ENCODE measurements around the gene DGKG.

DGKG gene

GRCh38 chr3:186210852-186211500, 151.1 kb downstream of the DGKG start:
- DNase-seq (ENCODE audit: low spot score) = no peak

GRCh38 chr3:186209810-186210752, 152.0 kb downstream of the DGKG start:
- peak; percentile 87 for DNase-seq (ENCODE audit: low spot score)

GRCh38 chr3:186208296-186208989, 153.6 kb downstream of the DGKG start:
- DNase-seq (ENCODE audit: low spot score) = no peak

- DNase-seq (ENCODE audit: low spot score) = no peak
These were observed 154.5 kb downstream of the DGKG start for GRCh38 chr3:186207515-186207914.

GRCh38 chr3:186200726-186201125, 161.3 kb downstream of the DGKG start:
- no peak for DNase-seq (ENCODE audit: low spot score)

GRCh38 chr3:186198442-186198841, 163.6 kb downstream of the DGKG start:
- DNase-seq (ENCODE audit: low spot score) = no peak

- DNase-seq (ENCODE audit: low spot score) = no peak
These were observed 167.6 kb downstream of the DGKG start for GRCh38 chr3:186194451-186194811.

GRCh38 chr3:186193534-186194450, 168.2 kb downstream of the DGKG start:
- no peak for DNase-seq (ENCODE audit: low spot score)

- no peak for DNase-seq (ENCODE audit: low spot score)
These were observed 169.2 kb downstream of the DGKG start for GRCh38 chr3:186192823-186193222.

GRCh38 chr3:186189492-186189891, 172.5 kb downstream of the DGKG start:
- DNase-seq (ENCODE audit: low spot score) = no peak

- DNase-seq (ENCODE audit: low spot score) = no peak
These were observed 174.4 kb downstream of the DGKG start for GRCh38 chr3:186187401-186188275.

- no peak for DNase-seq (ENCODE audit: low spot score)
These were observed 176.7 kb downstream of the DGKG start for GRCh38 chr3:186185194-186185787.

GRCh38 chr3:186184021-186184420, 178.0 kb downstream of the DGKG start:
- no peak for DNase-seq (ENCODE audit: low spot score)

GRCh38 chr3:186182850-186183249, 179.2 kb downstream of the DGKG start:
- no peak for DNase-seq (ENCODE audit: low spot score)

GRCh38 chr3:186181901-186182300, 180.1 kb downstream of the DGKG start:
- DNase-seq (ENCODE audit: low spot score) = no peak

- DNase-seq (ENCODE audit: low spot score) = no peak
These were observed 181.0 kb downstream of the DGKG start for GRCh38 chr3:186180891-186181481.

- no peak for DNase-seq (ENCODE audit: low spot score)
These were observed 181.9 kb downstream of the DGKG start for GRCh38 chr3:186180151-186180550.

- DNase-seq (ENCODE audit: low spot score) = no peak
These were observed 183.6 kb downstream of the DGKG start for GRCh38 chr3:186178412-186178811.

- no peak for DNase-seq (ENCODE audit: low spot score)
These were observed 185.6 kb downstream of the DGKG start for GRCh38 chr3:186176373-186176990.
